ENCODE measurements around the gene CYB561D1. TPM values are rescaled to one million over a fixed set of nuclear protein-coding genes. Genes with fewer than 3 reads are reported as not detected.

CYB561D1 gene
- total RNA-seq, 4 donors from 2014 or later: 1.7 to 24.0 (median 20.9) TPM

GRCh38 chr1:109534307-109534858 is 40.5 kb downstream of the CYB561D1 start:
- Histone ChIP-seq H3K36me3 (no peaks in the 10 kb centered on the region), H3K27me3 (no peaks in the 10 kb centered on the region), H3K4me3 (no peak overlapping the region), H3K27ac (no peak overlapping the region), H3K9me3 (no peaks in the 10 kb centered on the region), H3K4me1 (peaks cover 0 to 10% (median 6%) of the 10 kb centered on the region in 4 donors)
- DNase-seq: no peak
- no peak for TF ChIP-seq POLR2A (IDR thresholded peaks at IDR 0.05)
- no peak for TF ChIP-seq CTCF (IDR thresholded peaks at IDR 0.05)

- DNase-seq: no peak
- Histone ChIP-seq H3K4me3 (no peak overlapping the region), H3K9me3 (no peaks in the 10 kb centered on the region), H3K36me3 (no peaks in the 10 kb centered on the region), H3K27ac (peak overlapping the region in 1 of 4 donors; percentile 22), H3K27me3 (no peaks in the 10 kb centered on the region), H3K4me1 (peaks cover 0 to 10% (median 6%) of the 10 kb centered on the region in 4 donors)
- TF ChIP-seq CTCF (IDR thresholded peaks at IDR 0.05) (no peak), POLR2A (IDR thresholded peaks at IDR 0.05) (no peak)
These were observed 41.6 kb downstream of the CYB561D1 start for GRCh38 chr1:109535481-109535880.

- peaks cover 0 to 10% (median 6%) of the 10 kb centered on the region in 4 donors for H3K4me1 ChIP-seq
- no peak for DNase-seq
- no peak for TF ChIP-seq CTCF (IDR thresholded peaks at IDR 0.05)
- TF ChIP-seq POLR2A (IDR thresholded peaks at IDR 0.05): no peak
These were observed 42.1 kb downstream of the CYB561D1 start for GRCh38 chr1:109535971-109536491.

GRCh38 chr1:109537450-109538178 is 43.7 kb downstream of the CYB561D1 start:
- Histone ChIP-seq H3K9me3 (no peaks in the 10 kb centered on the region), H3K27ac (no peak overlapping the region), H3K27me3 (no peaks in the 10 kb centered on the region), H3K4me1 (peaks cover 0 to 2% (median 1%) of the 10 kb centered on the region in 4 donors), H3K36me3 (no peaks in the 10 kb centered on the region), H3K4me3 (no peak overlapping the region)
- TF ChIP-seq POLR2A (IDR thresholded peaks at IDR 0.05): no peak
- TF ChIP-seq CTCF (IDR thresholded peaks at IDR 0.05): no peak
- DNase-seq: no peak

More at GRCh38 chr1:109535971-109536491, 42.1 kb downstream of the CYB561D1 start:
- Histone ChIP-seq H3K9me3 (no peaks in the 10 kb centered on the region), H3K4me3 (no peak overlapping the region), H3K27ac (peak overlapping the region in 1 of 4 donors; percentile 22), H3K27me3 (no peaks in the 10 kb centered on the region), H3K36me3 (no peaks in the 10 kb centered on the region)

GRCh38 chr1:109538827-109539555 is 45.1 kb downstream of the CYB561D1 start:
- no peak for TF ChIP-seq CTCF (IDR thresholded peaks at IDR 0.05)
- TF ChIP-seq POLR2A (IDR thresholded peaks at IDR 0.05): no peak
- no peaks in the 10 kb centered on the region for H3K36me3 ChIP-seq
- H3K9me3 ChIP-seq: no peaks in the 10 kb centered on the region
- H3K4me1 ChIP-seq: no peaks in the 10 kb centered on the region
- DNase-seq: no peak
- no peaks in the 10 kb centered on the region for H3K27me3 ChIP-seq
- no peak overlapping the region for H3K27ac ChIP-seq
- no peak overlapping the region for H3K4me3 ChIP-seq
